Measurements from ENCODE around the gene PNRC1. TPM values are rescaled to one million over a fixed set of nuclear protein-coding genes. Genes with fewer than 3 reads are reported as not detected.
"Not testable (repeated sequence)": the region's sequence is repeated elsewhere in the genome, so short reads cannot be mapped to it uniquely, and the experiment has no call there.

PNRC1 gene
- total RNA-seq, 1 experiment from 2014 or later: 72.4 TPM

DNA sequence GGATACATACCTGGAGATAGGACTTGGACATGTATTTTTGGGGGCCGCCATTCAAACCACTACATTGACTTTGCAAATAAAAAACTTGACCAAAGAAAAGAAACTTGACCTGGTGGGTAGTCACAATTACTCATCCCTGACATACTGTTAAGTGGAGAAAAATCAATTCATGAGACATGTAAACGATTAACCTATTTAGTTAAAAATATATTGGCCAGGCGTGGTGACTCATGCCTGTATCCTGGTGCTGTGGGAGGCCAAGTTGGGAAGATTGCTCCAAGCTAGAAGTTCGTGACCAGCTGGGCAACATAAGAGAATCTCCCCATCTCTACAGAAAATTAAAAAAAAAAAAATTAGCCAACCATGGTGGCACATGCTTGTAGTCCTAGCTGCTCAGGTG is 39.8 kb downstream of the PNRC1 start:
- Histone ChIP-seq H3K9ac (ENCODE audit: low read length) (no peak overlapping the region), H3K9me2 (replicated peaks; ENCODE audit: insufficient read depth, low read length) (no peaks in the 10 kb centered on the region), H3K4me2 (ENCODE audit: low read depth, low read length, poor library complexity, severe bottlenecking) (no peak overlapping the region), H3K4me3 (ENCODE audit: low read length) (no peak overlapping the region), H3K27me3 (ENCODE audit: low read length) (no peaks in the 10 kb centered on the region), H3K36me3 (ENCODE audit: insufficient read depth, low read length) (no peaks in the 10 kb centered on the region), H3K9me3 (ENCODE audit: low read length) (no peaks in the 10 kb centered on the region), H2AFZ (ENCODE audit: low read length) (no peak overlapping the region), H3K4me1 (ENCODE audit: low read length) (no peaks in the 10 kb centered on the region), H3K27ac (ENCODE audit: low read length) (no peak overlapping the region), H4K20me1 (ENCODE audit: insufficient read depth, low read depth, low read length) (no peaks in the 10 kb centered on the region), H3K79me2 (ENCODE audit: low read length) (no peaks in the 10 kb centered on the region)
- DNase-seq: no peak

DNA sequence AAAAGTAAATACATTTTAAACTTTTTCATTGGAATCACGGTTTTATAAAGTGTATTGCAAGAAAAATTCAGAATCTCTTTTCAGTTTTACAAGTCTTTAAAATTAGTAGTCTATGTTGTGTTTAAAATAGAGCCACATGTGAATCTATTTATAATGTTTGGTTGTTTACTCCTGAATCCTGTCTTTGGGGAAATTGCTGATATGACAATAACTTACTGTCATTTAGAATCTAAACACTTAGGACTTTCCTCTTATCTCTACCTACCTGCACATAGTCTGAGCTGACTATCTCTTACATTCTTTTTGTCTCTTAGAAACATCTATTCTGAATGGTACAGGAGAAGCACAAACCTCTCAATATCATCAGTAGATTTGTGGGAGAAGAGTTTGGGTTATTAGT is 41.4 kb downstream of the PNRC1 start:
- no peak for DNase-seq
- Histone ChIP-seq H3K79me2 (ENCODE audit: low read length) (no peaks in the 10 kb centered on the region), H3K9me3 (ENCODE audit: low read length) (no peaks in the 10 kb centered on the region), H3K9me2 (replicated peaks; ENCODE audit: insufficient read depth, low read length) (no peaks in the 10 kb centered on the region), H3K27ac (ENCODE audit: low read length) (no peak overlapping the region), H2AFZ (ENCODE audit: low read length) (no peak overlapping the region), H3K9ac (ENCODE audit: low read length) (no peak overlapping the region), H3K4me2 (ENCODE audit: low read depth, low read length, poor library complexity, severe bottlenecking) (no peak overlapping the region), H3K4me3 (ENCODE audit: low read length) (no peak overlapping the region), H3K27me3 (ENCODE audit: low read length) (no peaks in the 10 kb centered on the region), H3K4me1 (ENCODE audit: low read length) (no peaks in the 10 kb centered on the region), H3K36me3 (ENCODE audit: insufficient read depth, low read length) (no peaks in the 10 kb centered on the region), H4K20me1 (ENCODE audit: insufficient read depth, low read depth, low read length) (no peaks in the 10 kb centered on the region)

DNA sequence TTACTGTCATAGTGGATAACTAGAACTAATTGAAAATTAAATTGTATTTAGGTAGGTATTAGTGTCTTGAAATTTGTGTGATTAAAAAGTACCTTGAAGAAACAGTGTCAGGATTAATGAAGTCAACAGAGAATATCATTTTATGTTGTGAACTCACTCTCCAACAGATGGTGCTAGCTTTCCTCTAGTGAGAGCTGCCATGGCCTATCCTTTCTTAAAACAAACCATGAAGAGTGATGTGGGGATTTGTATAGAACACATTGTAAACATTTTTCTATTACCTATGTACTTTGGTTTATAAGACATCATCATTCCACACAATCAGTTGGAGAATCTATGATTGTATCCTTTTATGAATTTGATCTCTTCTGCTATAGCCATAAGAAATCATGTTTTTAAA is 42.1 kb downstream of the PNRC1 start:
- Histone ChIP-seq H3K27ac (ENCODE audit: low read length) (no peak overlapping the region), H2AFZ (ENCODE audit: low read length) (no peak overlapping the region), H3K4me3 (ENCODE audit: low read length) (no peak overlapping the region), H4K20me1 (ENCODE audit: insufficient read depth, low read depth, low read length) (no peaks in the 10 kb centered on the region), H3K4me2 (ENCODE audit: low read depth, low read length, poor library complexity, severe bottlenecking) (no peak overlapping the region), H3K27me3 (ENCODE audit: low read length) (no peaks in the 10 kb centered on the region), H3K79me2 (ENCODE audit: low read length) (no peaks in the 10 kb centered on the region), H3K9me3 (ENCODE audit: low read length) (no peaks in the 10 kb centered on the region), H3K9ac (ENCODE audit: low read length) (no peak overlapping the region), H3K4me1 (ENCODE audit: low read length) (no peaks in the 10 kb centered on the region), H3K9me2 (replicated peaks; ENCODE audit: insufficient read depth, low read length) (no peaks in the 10 kb centered on the region), H3K36me3 (ENCODE audit: insufficient read depth, low read length) (no peaks in the 10 kb centered on the region)
- peak; percentile 60 for DNase-seq

DNA sequence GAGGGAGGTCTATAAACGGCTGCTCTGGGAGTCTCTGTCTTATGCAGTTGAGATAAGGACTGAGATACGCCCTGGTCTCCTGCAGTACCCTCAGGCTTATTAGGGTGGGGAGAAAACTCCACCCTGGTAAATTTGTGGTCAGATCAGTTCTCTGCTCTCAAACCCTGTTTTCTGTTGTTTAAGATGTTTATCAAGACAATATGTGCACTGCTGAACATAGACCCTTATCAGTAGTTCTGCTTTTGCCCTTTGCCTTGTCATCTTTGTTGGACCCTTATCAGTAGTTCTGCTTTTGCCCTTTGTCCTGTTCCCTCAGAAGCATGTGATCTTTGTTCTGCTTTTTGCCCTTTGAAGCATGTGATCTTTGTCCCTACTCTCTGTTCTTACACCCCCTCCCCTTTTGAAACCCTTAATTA is 47.7 kb downstream of the PNRC1 start:
- H3K79me2 ChIP-seq (ENCODE audit: low read length); H4K20me1 ChIP-seq (ENCODE audit: insufficient read depth, low read depth, low read length); H3K9me3 ChIP-seq (ENCODE audit: low read length); H3K9ac ChIP-seq (ENCODE audit: low read length); H3K27ac ChIP-seq (ENCODE audit: low read length); H3K36me3 ChIP-seq (ENCODE audit: insufficient read depth, low read length); H3K4me3 ChIP-seq (ENCODE audit: low read length); DNase-seq; H3K4me1 ChIP-seq (ENCODE audit: low read length); H2AFZ ChIP-seq (ENCODE audit: low read length); H3K9me2 ChIP-seq (replicated peaks; ENCODE audit: insufficient read depth, low read length); H3K4me2 ChIP-seq (ENCODE audit: low read depth, low read length, poor library complexity, severe bottlenecking); H3K27me3 ChIP-seq (ENCODE audit: low read length): not testable (repeated sequence)

DNA sequence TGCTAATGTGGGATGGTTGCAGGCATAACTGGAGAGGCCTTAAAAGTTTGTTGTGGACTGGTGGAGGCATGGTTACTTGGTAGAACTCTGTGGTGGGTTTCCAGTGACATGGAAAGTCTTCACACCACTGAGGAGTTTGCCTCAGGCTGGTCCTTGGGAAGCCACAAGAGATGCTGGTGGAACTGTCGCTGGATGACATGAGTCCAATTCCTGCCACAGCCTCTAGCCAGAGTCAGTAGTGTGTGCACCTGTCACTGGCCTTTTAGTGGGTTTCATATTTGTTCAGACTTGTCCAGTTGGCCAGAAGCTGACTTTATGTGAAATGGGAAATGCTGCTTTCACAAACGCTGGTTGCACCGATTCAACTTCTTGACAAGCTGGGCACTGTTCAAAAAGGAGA is 51.0 kb downstream of the PNRC1 start:
- no peak overlapping the region for H3K4me2 ChIP-seq (ENCODE audit: low read depth, low read length, poor library complexity, severe bottlenecking)
- no peaks in the 10 kb centered on the region for H3K27me3 ChIP-seq (ENCODE audit: low read length)
- DNase-seq: no peak
- H2AFZ ChIP-seq (ENCODE audit: low read length): no peak overlapping the region
- H4K20me1 ChIP-seq (ENCODE audit: insufficient read depth, low read depth, low read length): no peaks in the 10 kb centered on the region
- H3K36me3 ChIP-seq (ENCODE audit: insufficient read depth, low read length): no peaks in the 10 kb centered on the region
- H3K4me3 ChIP-seq (ENCODE audit: low read length): no peak overlapping the region
- no peaks in the 10 kb centered on the region for H3K79me2 ChIP-seq (ENCODE audit: low read length)
- H3K4me1 ChIP-seq (ENCODE audit: low read length): no peaks in the 10 kb centered on the region
- H3K9me3 ChIP-seq (ENCODE audit: low read length): no peaks in the 10 kb centered on the region
- H3K27ac ChIP-seq (ENCODE audit: low read length): no peak overlapping the region
- no peaks in the 10 kb centered on the region for H3K9me2 ChIP-seq (replicated peaks; ENCODE audit: insufficient read depth, low read length)
- H3K9ac ChIP-seq (ENCODE audit: low read length): no peak overlapping the region

DNA sequence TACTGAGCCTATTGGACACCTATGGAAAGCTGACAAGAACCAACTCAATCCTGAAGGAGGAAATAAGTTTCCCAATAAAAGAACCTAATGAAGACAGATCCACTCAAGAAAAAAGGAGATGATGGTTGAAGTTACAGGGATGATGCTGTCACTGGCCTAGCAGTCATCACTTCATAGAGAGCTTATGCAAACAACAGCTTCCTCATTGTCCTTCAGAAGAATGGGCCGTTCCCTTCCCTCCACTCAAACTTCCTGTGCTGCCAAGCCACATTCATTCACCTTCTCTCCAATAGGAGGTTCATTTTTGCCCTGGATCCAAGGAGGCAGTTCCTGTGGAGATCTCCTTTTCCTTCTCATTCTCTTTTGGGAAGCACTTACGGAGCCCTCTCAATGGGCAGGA is 51.5 kb downstream of the PNRC1 start:
- Histone ChIP-seq H3K36me3 (ENCODE audit: insufficient read depth, low read length) (no peaks in the 10 kb centered on the region), H3K27me3 (ENCODE audit: low read length) (no peaks in the 10 kb centered on the region), H3K4me2 (ENCODE audit: low read depth, low read length, poor library complexity, severe bottlenecking) (no peak overlapping the region), H2AFZ (ENCODE audit: low read length) (no peak overlapping the region), H3K27ac (ENCODE audit: low read length) (no peak overlapping the region), H3K9me2 (replicated peaks; ENCODE audit: insufficient read depth, low read length) (no peaks in the 10 kb centered on the region), H3K4me3 (ENCODE audit: low read length) (no peak overlapping the region), H3K79me2 (ENCODE audit: low read length) (no peaks in the 10 kb centered on the region), H3K9ac (ENCODE audit: low read length) (no peak overlapping the region), H4K20me1 (ENCODE audit: insufficient read depth, low read depth, low read length) (no peaks in the 10 kb centered on the region), H3K4me1 (ENCODE audit: low read length) (no peaks in the 10 kb centered on the region), H3K9me3 (ENCODE audit: low read length) (no peaks in the 10 kb centered on the region)
- no peak for DNase-seq

DNA sequence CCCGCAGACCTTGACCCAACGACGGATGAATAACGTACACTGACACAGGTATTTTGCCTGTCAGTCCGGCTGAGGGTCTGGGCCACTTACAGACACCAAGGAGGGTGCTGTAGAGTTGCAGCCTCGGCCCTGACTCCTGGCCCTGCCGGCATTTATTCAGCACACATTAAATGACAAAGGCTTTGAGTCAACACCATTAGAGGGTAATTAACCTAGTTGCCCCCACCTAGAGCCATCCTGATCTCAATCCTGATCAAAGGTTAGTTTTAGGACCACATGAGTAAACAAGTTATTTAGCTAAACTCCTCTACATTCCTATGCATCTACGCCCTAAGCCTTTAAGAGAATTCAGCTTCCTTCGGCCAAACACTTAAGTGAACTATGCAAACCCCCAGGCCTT is 53.4 kb downstream of the PNRC1 start:
- Histone ChIP-seq H4K20me1 (ENCODE audit: insufficient read depth, low read depth, low read length) (no peaks in the 10 kb centered on the region), H3K27ac (ENCODE audit: low read length) (no peak overlapping the region), H3K4me1 (ENCODE audit: low read length) (no peaks in the 10 kb centered on the region), H3K4me2 (ENCODE audit: low read depth, low read length, poor library complexity, severe bottlenecking) (no peak overlapping the region), H2AFZ (ENCODE audit: low read length) (no peak overlapping the region), H3K27me3 (ENCODE audit: low read length) (0 out of 2 replicates have a peak, but pooled peaks cover 2% of the 10 kb centered on the region), H3K9me2 (replicated peaks; ENCODE audit: insufficient read depth, low read length) (no peaks in the 10 kb centered on the region), H3K4me3 (ENCODE audit: low read length) (no peak overlapping the region), H3K79me2 (ENCODE audit: low read length) (no peaks in the 10 kb centered on the region), H3K9me3 (ENCODE audit: low read length) (no peaks in the 10 kb centered on the region), H3K9ac (ENCODE audit: low read length) (no peak overlapping the region), H3K36me3 (ENCODE audit: insufficient read depth, low read length) (no peaks in the 10 kb centered on the region)
- DNase-seq: no peak

DNA sequence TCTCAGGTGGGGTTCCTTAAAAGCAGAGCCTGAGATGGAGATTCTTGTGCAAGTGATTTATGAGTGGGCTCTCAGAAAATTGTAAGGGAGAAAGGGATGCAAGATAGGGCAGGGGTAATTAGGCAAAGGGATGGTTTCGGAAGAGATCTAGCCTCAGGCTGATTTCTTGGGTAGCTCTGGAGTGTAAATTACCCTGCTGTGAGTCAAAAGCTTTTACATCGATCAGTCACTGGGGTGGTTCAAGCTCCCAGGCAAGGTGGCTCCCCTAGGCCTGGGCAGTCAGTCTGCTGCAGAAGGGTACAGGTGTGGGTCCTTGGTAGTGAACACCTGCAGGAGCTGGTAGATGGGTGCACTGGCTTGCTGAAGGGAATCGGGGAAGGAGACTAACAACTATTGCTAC is 54.2 kb downstream of the PNRC1 start:
- no peak for DNase-seq
- Histone ChIP-seq H3K79me2 (ENCODE audit: low read length) (no peaks in the 10 kb centered on the region), H2AFZ (ENCODE audit: low read length) (no peak overlapping the region), H3K27ac (ENCODE audit: low read length) (no peak overlapping the region), H3K9ac (ENCODE audit: low read length) (no peak overlapping the region), H3K4me1 (ENCODE audit: low read length) (no peaks in the 10 kb centered on the region; the same call in 1 of the 2 replicates), H3K9me2 (replicated peaks; ENCODE audit: insufficient read depth, low read length) (no peaks in the 10 kb centered on the region), H3K4me3 (ENCODE audit: low read length) (no peak overlapping the region), H4K20me1 (ENCODE audit: insufficient read depth, low read depth, low read length) (no peaks in the 10 kb centered on the region), H3K9me3 (ENCODE audit: low read length) (no peaks in the 10 kb centered on the region), H3K36me3 (ENCODE audit: insufficient read depth, low read length) (no peaks in the 10 kb centered on the region), H3K27me3 (ENCODE audit: low read length) (0 out of 2 replicates have a peak, but pooled peaks cover 2% of the 10 kb centered on the region), H3K4me2 (ENCODE audit: low read depth, low read length, poor library complexity, severe bottlenecking) (no peak overlapping the region)
